Measurements from ENCODE around the gene DELE1.
"Not testable (repeated sequence)": the region's sequence is repeated elsewhere in the genome, so short reads cannot be mapped to it uniquely, and the experiment has no call there.

Gene DELE1

DNA sequence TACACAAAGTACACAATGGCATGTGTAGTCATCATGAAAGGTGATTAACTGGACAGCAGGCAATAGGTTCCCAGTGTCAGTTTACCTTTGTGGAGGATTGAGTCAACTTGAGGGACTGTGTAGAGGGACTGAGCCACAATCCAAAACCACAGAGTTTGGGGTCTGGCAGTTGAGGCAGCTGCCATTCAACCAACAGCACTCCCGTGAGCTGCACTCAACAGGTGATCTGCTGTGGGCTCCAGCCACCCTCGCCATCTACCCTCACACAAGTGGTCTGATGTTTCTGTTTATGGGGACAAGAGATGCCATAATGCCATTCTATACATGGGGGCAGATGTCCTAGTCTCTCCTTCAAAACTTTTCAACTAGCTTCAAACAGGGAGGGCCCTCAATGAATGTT lies 2.9 kb upstream of the DELE1 start:
- peaks cover 4% of the 10 kb centered on the region for H3K36me3 ChIP-seq (ENCODE audit: insufficient read depth, low read length)
- no peak overlapping the region for H3K4me3 ChIP-seq (ENCODE audit: low read length)
- H3K27me3 ChIP-seq (ENCODE audit: insufficient read depth, low read length) = peaks cover 4% of the 10 kb centered on the region
- H3K9me3 ChIP-seq (ENCODE audit: low read length) = no peaks in the 10 kb centered on the region
- H2AFZ ChIP-seq (ENCODE audit: low read depth, low read length) = no peak overlapping the region
- H3K4me1 ChIP-seq (ENCODE audit: insufficient read depth, low read length) = peaks cover 13% of the 10 kb centered on the region

- H3K4me3 ChIP-seq (ENCODE audit: low read length) = peak overlapping the region; percentile 75
- H3K27me3 ChIP-seq (ENCODE audit: insufficient read depth, low read length); H3K9me3 ChIP-seq (ENCODE audit: low read length): not testable (repeated sequence)
- peaks cover 13% of the 10 kb centered on the region for H3K4me1 ChIP-seq (ENCODE audit: insufficient read depth, low read length)
- peak overlapping the region; percentile 56 for H2AFZ ChIP-seq (ENCODE audit: low read depth, low read length)
- H3K36me3 ChIP-seq (ENCODE audit: insufficient read depth, low read length) = peaks cover 24% of the 10 kb centered on the region
Measured at GRCh38 chr5:141922827-141923447, 734 bp upstream of the DELE1 start.

- no peaks in the 10 kb centered on the region for H3K9me3 ChIP-seq (ENCODE audit: low read length)
- no peaks in the 10 kb centered on the region for H3K27me3 ChIP-seq (ENCODE audit: insufficient read depth, low read length)
- peaks cover 58% of the 10 kb centered on the region for H3K36me3 ChIP-seq (ENCODE audit: insufficient read depth, low read length)
- peaks cover 13% of the 10 kb centered on the region for H3K4me1 ChIP-seq (ENCODE audit: insufficient read depth, low read length)
- H2AFZ ChIP-seq (ENCODE audit: low read depth, low read length) = no peak overlapping the region
- H3K4me3 ChIP-seq (ENCODE audit: low read length) = no peak overlapping the region
Measured at GRCh38 chr5:141926434-141926833, 2.8 kb downstream of the DELE1 start.

GRCh38 chr5:141928051-141928450 lies 4.4 kb downstream of the DELE1 start:
- Histone ChIP-seq H2AFZ (ENCODE audit: low read depth, low read length) (no peak overlapping the region), H3K9me3 (ENCODE audit: low read length) (no peaks in the 10 kb centered on the region), H3K27me3 (ENCODE audit: insufficient read depth, low read length) (no peaks in the 10 kb centered on the region), H3K4me3 (ENCODE audit: low read length) (no peak overlapping the region), H3K36me3 (ENCODE audit: insufficient read depth, low read length) (peaks cover 70% of the 10 kb centered on the region), H3K4me1 (ENCODE audit: insufficient read depth, low read length) (peaks cover 6% of the 10 kb centered on the region)

- H2AFZ ChIP-seq (ENCODE audit: low read depth, low read length) = no peak overlapping the region
- H3K9me3 ChIP-seq (ENCODE audit: low read length) = no peaks in the 10 kb centered on the region
- H3K36me3 ChIP-seq (ENCODE audit: insufficient read depth, low read length) = peaks cover 83% of the 10 kb centered on the region
Measured at GRCh38 chr5:141929398-141930058, 5.9 kb downstream of the DELE1 start.

GRCh38 chr5:141931694-141932093 lies 8.0 kb downstream of the DELE1 start:
- Histone ChIP-seq H2AFZ (ENCODE audit: low read depth, low read length) (no peak overlapping the region), H3K36me3 (ENCODE audit: insufficient read depth, low read length) (peaks cover 89% of the 10 kb centered on the region)

More at GRCh38 chr5:141929398-141930058, 5.9 kb downstream of the DELE1 start:
- H3K27me3 ChIP-seq (ENCODE audit: insufficient read depth, low read length) = no peaks in the 10 kb centered on the region
- no peak overlapping the region for H3K4me3 ChIP-seq (ENCODE audit: low read length)
- peaks cover under 1% of the 10 kb centered on the region for H3K4me1 ChIP-seq (ENCODE audit: insufficient read depth, low read length)

GRCh38 chr5:141933151-141933550 lies 9.5 kb downstream of the DELE1 start:
- H3K4me3 ChIP-seq (ENCODE audit: low read length) = no peak overlapping the region
- H2AFZ ChIP-seq (ENCODE audit: low read depth, low read length) = no peak overlapping the region
- H3K4me1 ChIP-seq (ENCODE audit: insufficient read depth, low read length) = no peaks in the 10 kb centered on the region
- H3K36me3 ChIP-seq (ENCODE audit: insufficient read depth, low read length) = peaks cover 85% of the 10 kb centered on the region
- no peaks in the 10 kb centered on the region for H3K27me3 ChIP-seq (ENCODE audit: insufficient read depth, low read length)
- H3K9me3 ChIP-seq (ENCODE audit: low read length) = no peaks in the 10 kb centered on the region

More at GRCh38 chr5:141931694-141932093, 8.0 kb downstream of the DELE1 start:
- Histone ChIP-seq H3K9me3 (ENCODE audit: low read length) (no peaks in the 10 kb centered on the region), H3K4me3 (ENCODE audit: low read length) (no peak overlapping the region), H3K4me1 (ENCODE audit: insufficient read depth, low read length) (no peaks in the 10 kb centered on the region), H3K27me3 (ENCODE audit: insufficient read depth, low read length) (no peaks in the 10 kb centered on the region)

DNA sequence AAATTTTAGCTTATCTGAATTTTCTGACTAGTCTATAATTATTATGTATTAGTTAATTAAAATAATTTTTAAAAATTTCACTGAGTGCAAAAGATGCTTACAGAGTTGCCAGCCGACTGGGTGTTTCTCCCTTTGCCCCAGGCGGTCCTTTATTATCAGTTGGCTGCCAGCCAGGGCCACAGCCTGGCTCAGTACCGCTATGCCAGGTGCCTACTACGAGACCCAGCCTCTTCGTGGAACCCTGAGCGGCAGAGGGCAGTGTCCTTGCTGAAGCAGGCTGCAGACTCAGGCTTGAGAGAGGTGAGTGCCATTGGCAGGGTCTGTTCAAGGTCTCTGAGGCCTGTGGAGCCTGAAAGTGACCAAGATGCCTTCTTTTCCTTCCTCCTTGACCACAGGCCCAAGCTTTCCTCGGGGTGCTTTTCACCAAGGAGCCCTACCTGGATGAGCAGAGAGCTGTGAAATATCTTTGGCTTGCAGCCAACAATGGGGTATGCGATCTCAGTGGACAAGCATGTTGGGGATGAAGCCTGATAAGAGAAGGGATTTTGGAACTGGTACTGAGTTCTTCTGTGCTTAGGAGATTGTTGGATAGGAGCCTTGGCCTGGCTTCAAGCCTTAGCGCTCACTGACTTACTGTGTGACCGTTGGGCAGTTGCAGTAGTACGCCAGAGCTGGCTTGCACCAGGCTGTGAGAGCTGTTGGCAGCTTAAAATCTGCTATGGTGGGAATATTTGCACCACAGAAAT lies 10.6 kb downstream of the DELE1 start:
- Histone ChIP-seq H2AFZ (ENCODE audit: low read depth, low read length) (no peak overlapping the region), H3K36me3 (ENCODE audit: insufficient read depth, low read length) (peaks cover 83% of the 10 kb centered on the region), H3K4me3 (ENCODE audit: low read length) (no peak overlapping the region), H3K27me3 (ENCODE audit: insufficient read depth, low read length) (no peaks in the 10 kb centered on the region), H3K4me1 (ENCODE audit: insufficient read depth, low read length) (no peaks in the 10 kb centered on the region), H3K9me3 (ENCODE audit: low read length) (no peaks in the 10 kb centered on the region)

DNA sequence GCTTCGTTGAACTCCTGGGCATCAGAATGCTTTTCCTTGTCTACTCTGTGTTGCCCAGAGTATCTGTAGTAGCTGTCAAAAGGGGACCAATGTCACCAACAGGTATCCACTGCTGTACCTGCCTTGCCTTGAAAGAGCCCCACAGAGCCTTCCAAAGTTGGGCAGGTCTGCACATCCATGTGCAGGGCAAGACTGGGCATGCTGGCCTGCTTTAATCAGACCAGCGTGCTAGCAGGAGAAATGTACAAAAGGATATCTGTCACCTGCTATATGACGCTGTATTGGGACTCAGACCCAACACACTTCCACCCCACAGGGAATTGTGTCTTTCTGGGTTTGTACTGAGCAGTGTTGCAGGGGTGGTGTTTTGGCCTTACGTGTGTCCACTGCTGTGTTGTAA lies 11.9 kb downstream of the DELE1 start:
- Histone ChIP-seq H3K9me3 (ENCODE audit: low read length) (no peaks in the 10 kb centered on the region), H3K4me3 (ENCODE audit: low read length) (no peak overlapping the region), H3K27me3 (ENCODE audit: insufficient read depth, low read length) (no peaks in the 10 kb centered on the region), H2AFZ (ENCODE audit: low read depth, low read length) (no peak overlapping the region), H3K36me3 (ENCODE audit: insufficient read depth, low read length) (peaks cover 72% of the 10 kb centered on the region), H3K4me1 (ENCODE audit: insufficient read depth, low read length) (no peaks in the 10 kb centered on the region)

GRCh38 chr5:141940695-141941271 lies 17.1 kb downstream of the DELE1 start:
- H2AFZ ChIP-seq (ENCODE audit: low read depth, low read length) = no peak overlapping the region
- H3K9me3 ChIP-seq (ENCODE audit: low read length) = no peaks in the 10 kb centered on the region
- H3K36me3 ChIP-seq (ENCODE audit: insufficient read depth, low read length) = peaks cover 27% of the 10 kb centered on the region
- no peak overlapping the region for H3K4me3 ChIP-seq (ENCODE audit: low read length)
- no peaks in the 10 kb centered on the region for H3K27me3 ChIP-seq (ENCODE audit: insufficient read depth, low read length)
- no peaks in the 10 kb centered on the region for H3K4me1 ChIP-seq (ENCODE audit: insufficient read depth, low read length)

- H3K4me1 ChIP-seq (ENCODE audit: insufficient read depth, low read length) = no peaks in the 10 kb centered on the region
- H2AFZ ChIP-seq (ENCODE audit: low read depth, low read length) = no peak overlapping the region
- H3K27me3 ChIP-seq (ENCODE audit: insufficient read depth, low read length) = no peaks in the 10 kb centered on the region
- peaks cover 22% of the 10 kb centered on the region for H3K36me3 ChIP-seq (ENCODE audit: insufficient read depth, low read length)
- no peak overlapping the region for H3K4me3 ChIP-seq (ENCODE audit: low read length)
- no peaks in the 10 kb centered on the region for H3K9me3 ChIP-seq (ENCODE audit: low read length)
Measured at GRCh38 chr5:141941307-141941706, 17.6 kb downstream of the DELE1 start.

DNA sequence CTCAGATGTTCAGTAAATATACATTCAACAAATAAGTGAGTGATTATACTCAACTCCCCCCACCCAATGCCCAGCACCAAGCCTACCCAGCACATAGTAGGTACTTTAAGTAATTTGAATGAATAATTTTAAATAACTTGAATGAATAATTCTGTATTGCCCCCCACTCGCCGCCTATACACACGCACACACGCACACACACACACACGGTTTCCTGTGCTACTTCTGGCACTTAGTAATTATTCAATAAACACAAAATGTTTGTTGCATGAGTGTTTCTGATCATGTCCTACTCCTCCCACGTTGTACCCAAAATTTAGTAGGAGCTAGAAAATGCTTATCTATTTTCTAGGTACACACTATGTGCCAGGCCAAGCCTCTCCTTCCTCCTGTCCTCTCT lies 18.1 kb downstream of the DELE1 start:
- H3K4me1 ChIP-seq (ENCODE audit: insufficient read depth, low read length) = no peaks in the 10 kb centered on the region
- peaks cover 20% of the 10 kb centered on the region for H3K36me3 ChIP-seq (ENCODE audit: insufficient read depth, low read length)
- no peaks in the 10 kb centered on the region for H3K27me3 ChIP-seq (ENCODE audit: insufficient read depth, low read length)
- no peak overlapping the region for H3K4me3 ChIP-seq (ENCODE audit: low read length)
- no peaks in the 10 kb centered on the region for H3K9me3 ChIP-seq (ENCODE audit: low read length)
- H2AFZ ChIP-seq (ENCODE audit: low read depth, low read length) = no peak overlapping the region

Measured in neuron (in vitro differentiated cells).